A549 (cell line): ENCODE data around the gene FSD1. TPM values are rescaled to one million over a fixed set of nuclear protein-coding genes. Genes with fewer than 3 reads are reported as not detected.
"Not testable (repeated sequence)": the region's sequence is repeated elsewhere in the genome, so short reads cannot be mapped to it uniquely, and the experiment has no call there.

Experiments used
- ATAC-seq, 2 experiments: fragments of 200-7000 bp in 1 of 2; fragments of >200 bp in 1 of 2; cut with Nextera tagmentation in 1 of 2; cut with Tn5 transposase in 1 of 2; 3 replicates each; pipeline versions ENCODE4 v1.8.0 to v1.9.1; 2018 to 2020; ENCODE audit warnings: mild to moderate bottlenecking in 1 of 2, moderate library complexity in 1 of 2
- CTCF ChIA-PET: fragments of 300-600 bp; sonication (Branson Sonifier 250); formaldehyde crosslinking; extraction: SDS; loops from one replicate; lab custom pipeline; 2021; ENCODE audit warnings: antibody characterized with exemption, inconsistent platforms; lab: Yijun Ruan, JAX
- POLR2A ChIA-PET: fragments of 350-600 bp; formaldehyde crosslinking; extraction: SDS; loops from one replicate; lab custom pipeline; 2021; ENCODE audit warnings: antibody characterized with exemption, inconsistent platforms; lab: Yijun Ruan, JAX
- DNase-seq, 2 experiments: peaks; one replicate each; pipeline versions ENCODE4 v3.0.0 to v3.0.0-alpha.2; 2011 to 2016; ENCODE audit warnings: low read depth in 1 of 2, low spot score in 1 of 2
- FAIRE-seq: peaks from 2 replicates; lab custom pipeline; 2011; peaks lifted over from hg19 to GRCh38; lab: Jason Lieb, UNC
- H3K27ac ChIP-seq, 2 experiments: fragments of >200 bp; sonication (Bioruptor Twin); formaldehyde crosslinking; 3 replicates each; pipeline ENCODE4 v1.5.1; 2016 to 2017
- H3K4me1 ChIP-seq: fragments of >200 bp; sonication (Bioruptor Twin); formaldehyde crosslinking; 3 replicates; pipeline ENCODE4 v1.6.1; 2016
- H3K4me2 ChIP-seq: fragments of >200 bp; sonication (Bioruptor Twin); formaldehyde crosslinking; 3 replicates; pipeline ENCODE4 v1.6.1; 2016
- H3K4me3 ChIP-seq: fragments of >200 bp; sonication (Bioruptor Twin); formaldehyde crosslinking; 3 replicates; pipeline ENCODE4 v1.5.1; 2016
- H3K9me3 ChIP-seq: fragments of >200 bp; sonication (Bioruptor Twin); formaldehyde crosslinking; 3 replicates; pipeline ENCODE4 v1.6.1; 2016
- BCL3 ChIP-seq: fragments of >200 bp; sonication (Bioruptor Twin); formaldehyde crosslinking; IDR thresholded peaks from 3 replicates; pipeline ENCODE4 v1.6.1; 2016
- CHD2 ChIP-seq: fragments of 150-350 bp; IDR thresholded peaks from 2 replicates; pipeline ENCODE4 v1.6.1; 2014; ENCODE audit warnings: low read length; ENCODE audit not compliant: partially characterized antibody
- CTCF ChIP-seq: fragments of >200 bp; sonication (Bioruptor Twin); formaldehyde crosslinking; IDR thresholded peaks from 3 replicates; pipeline ENCODE4 v1.5.1; 2016
- EHF ChIP-seq: fragments of 250-450 bp; sonication (Bioruptor Pico); IDR thresholded peaks from 2 replicates; pipeline ENCODE4 v1.5.0; 2020; ENCODE audit warnings: mild to moderate bottlenecking
- ESRRA ChIP-seq: fragments of 150-350 bp; IDR thresholded peaks from 2 replicates; pipeline ENCODE4 v1.6.1; 2014; ENCODE audit warnings: mild to moderate bottlenecking, low read length, borderline replicate concordance
- GATA3 ChIP-seq: IDR thresholded peaks from 2 replicates; pipeline ENCODE4 v1.6.1; 2012; ENCODE audit warnings: borderline replicate concordance
- HOXA7 ChIP-seq: fragments of 250-450 bp; sonication (Bioruptor Pico); IDR thresholded peaks from 2 replicates; pipeline ENCODE4 v1.5.0; 2020; ENCODE audit warnings: mild to moderate bottlenecking, moderate library complexity
- MAZ ChIP-seq: fragments of 150-350 bp; IDR thresholded peaks from 2 replicates; pipeline ENCODE4 v1.6.1; 2014; ENCODE audit warnings: antibody characterized with exemption, low read depth, low read length, borderline replicate concordance
- MYC ChIP-seq: IDR thresholded peaks from 2 replicates; pipeline ENCODE4 v1.6.1; 2012; ENCODE audit warnings: mild to moderate bottlenecking, inconsistent platforms, low read length, improper control_type of control experiment, borderline replicate concordance
- NR3C1 ChIP-seq: fragments of >200 bp; sonication (Bioruptor Twin); formaldehyde crosslinking; IDR thresholded peaks from 3 replicates; pipeline ENCODE4 v1.6.1; 2017
- RAD21 ChIP-seq, 2 experiments: fragments of >200 bp in 1 of 2; sonication (Bioruptor Twin) in 1 of 2; formaldehyde crosslinking in 1 of 2; IDR thresholded peaks in 1 of 2; conservative IDR thresholded peaks in 1 of 2; 2 replicates in 1 of 2; 3 replicates in 1 of 2; pipeline ENCODE4 v1.6.1; 2012 to 2018; ENCODE audit warnings: inconsistent platforms in 1 of 2
- SMC3 ChIP-seq: fragments of >200 bp; sonication (Bioruptor Twin); formaldehyde crosslinking; IDR thresholded peaks from 3 replicates; pipeline ENCODE4 v1.6.1; 2018; ENCODE audit warnings: inconsistent platforms
- TP53 ChIP-seq: fragments of 250-450 bp; sonication (Bioruptor Pico); IDR thresholded peaks from 2 replicates; pipeline ENCODE4 v1.5.0; 2021; ENCODE audit warnings: mild to moderate bottlenecking, moderate library complexity
- USF2 ChIP-seq: fragments of 450-650 bp; IDR thresholded peaks from 2 replicates; pipeline ENCODE4 v1.6.1; 2014; ENCODE audit warnings: antibody characterized with exemption
- ZNF302 ChIP-seq: fragments of 250-450 bp; sonication (Bioruptor Pico); IDR thresholded peaks from 2 replicates; pipeline ENCODE4 v1.9.0; 2021; ENCODE audit warnings: inconsistent platforms, mild to moderate bottlenecking, moderate library complexity
- ZSCAN20 ChIP-seq: fragments of 250-450 bp; sonication (Bioruptor Pico); IDR thresholded peaks from 2 replicates; pipeline ENCODE4 v1.8.0; 2022; ENCODE audit warnings: mild to moderate bottlenecking, moderate library complexity
- WGBS: methylation state at CpG from one replicate; pipeline ENCODE4 v1.1.6; 2017; ENCODE audit errors: missing lambda C conversion rate; 5-methylcytosine and 5-hydroxymethylcytosine counted together
- polyA plus RNA-seq, 4 experiments: library from polyadenylated mRNA; depleted of rRNA in 3 of 4; stranded (reverse); fragments of >200 nt; fragmentation: RNase III in 1 of 4; extraction: RNeasy Plus Mini Kit Qiagen cat#74134 plus additional on column Dnase treatment in 1 of 4; gene quantifications; 2 replicates in 3 of 4; 3 replicates in 1 of 4; pipeline ENCODE4 v1.2.3, GENCODE V29; 2011 to 2017

The FSD1 gene
- polyA plus RNA-seq, 2 of the 4 experiments (the other 2 are of a cell fraction), result 3.5 to 13.2 TPM

GRCh38 chr19:4272894-4273293 lies 31.5 kb upstream of the FSD1 start (continued):
- TF ChIP-seq TP53 (CRISPR knock-in tag) (no peak), CTCF (no peak), HOXA7 (CRISPR knock-in tag) (no peak), ZSCAN20 (no peak), USF2 (no peak)

DNA sequence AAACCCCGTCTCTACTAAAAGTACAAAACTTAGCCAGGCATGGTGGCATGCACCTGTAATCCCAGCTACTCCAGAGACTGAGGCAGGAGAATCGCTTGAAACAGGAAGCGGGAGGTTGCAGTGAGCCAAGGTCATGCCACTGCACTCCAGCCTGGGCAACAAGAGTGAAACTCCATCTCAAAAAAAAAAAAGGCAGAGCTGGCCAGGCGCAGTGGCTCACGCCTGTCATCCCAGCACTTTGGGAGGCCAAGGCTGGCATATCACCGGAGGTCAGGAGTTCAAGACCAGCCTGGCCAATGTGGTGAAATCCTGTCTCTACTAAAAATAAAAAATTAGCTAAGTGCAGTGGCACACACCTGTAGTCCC lies 30.1 kb upstream of the FSD1 start:
- 92% methylated on average over 4 of the region's 6 CpGs for WGBS
- FAIRE-seq, DNase-seq, H3K9me3 ChIP-seq, H3K4me3 ChIP-seq, H3K4me1 ChIP-seq, ATAC-seq, H3K4me2 ChIP-seq, H3K27ac ChIP-seq: not testable (repeated sequence)
- ChIA-PET POLR2A (interaction anchor here (0.7 kb wide), 1 partner anchor 256 kb away, joined by 4 read pairs; no protein-coding TSS in a partner anchor), CTCF (interaction anchor here (0.6 to 5.0 kb wide), 2 partner anchors 7 to 251 kb away, joined by 5 to 35 read pairs; no protein-coding TSS in a partner anchor)

- H3K4me2 ChIP-seq, result no peak overlapping the region
- POLR2A ChIA-PET, result no interaction called here
- TF ChIP-seq BCL3, result no peak
- TF ChIP-seq GATA3, result no peak
- TF ChIP-seq CHD2, result no peak
- no peak for TF ChIP-seq ESRRA
- no peak for TF ChIP-seq NR3C1
- TF ChIP-seq EHF (CRISPR knock-in tag), result no peak
- TF ChIP-seq USF2, result no peak
- TF ChIP-seq MYC, result no peak
- TF ChIP-seq ZNF302 (CRISPR knock-in tag), result no peak
- no peak for TF ChIP-seq MAZ
- no peak for TF ChIP-seq RAD21 (conservative IDR thresholded peaks at IDR 0.05 in 1 of 2, IDR thresholded peaks at IDR 0.05 in 1 of 2)
- TF ChIP-seq SMC3, result no peak
- TF ChIP-seq, all 56 proteins: peak for 0
- CTCF ChIA-PET, result interaction anchor here (1.3 to 5.0 kb wide), 2 partner anchors 10 to 75 kb away, joined by 8 to 35 read pairs; no protein-coding TSS in a partner anchor
- no peak for DNase-seq
- H3K27ac ChIP-seq, result no peak overlapping the region
- H3K9me3 ChIP-seq, result no peaks in the 10 kb centered on the region
- WGBS, result 55% methylated on average over 15 of the region's 16 CpGs
- peaks cover 2% of the 10 kb centered on the region; the same call in 1 of the 3 replicates for H3K4me1 ChIP-seq
- FAIRE-seq, result no peak
- ATAC-seq, result no peak
- no peak overlapping the region for H3K4me3 ChIP-seq
These were observed 27.2 kb upstream of the FSD1 start for GRCh38 chr19:4277191-4277696.
